CD14-positive monocyte (primary cell): Measurements from ENCODE around the gene ROBO1. TPM values are rescaled to one million over a fixed set of nuclear protein-coding genes. Genes with fewer than 3 reads are reported as not detected.

Experiments used
- DNase-seq, 3 donors: peaks; one replicate each; pipeline ENCODE4 v3.0.0-alpha.2; 2011 to 2022
- H2AFZ ChIP-seq: 2 replicates; pipeline ENCODE4 v1.6.0; 2012; ENCODE audit warnings: mild to moderate bottlenecking, low read depth, low read length, inconsistent platforms; ENCODE audit not compliant: insufficient read depth, poor library complexity, severe bottlenecking
- H3K27ac ChIP-seq, 2 donors: 1 replicate in 1 of 2; 2 replicates in 1 of 2; pipeline ENCODE4 v1.5.1; 2012 to 2013; ENCODE audit warnings: low read length in 2 of 2, control low read depth in 1 of 2, inconsistent platforms in 1 of 2, low read depth in 1 of 2, mild to moderate bottlenecking in 1 of 2
- H3K27me3 ChIP-seq, 2 donors: one replicate each; pipeline versions ENCODE4 v1.6.0 to v1.6.1; 2011 to 2013; ENCODE audit warnings: low read length in 2 of 2; ENCODE audit not compliant: control insufficient read depth in 2 of 2, insufficient read depth in 2 of 2
- H3K36me3 ChIP-seq, 2 donors: replicated peaks in 1 of 2; 1 replicate in 1 of 2; 2 replicates in 1 of 2; pipeline versions ENCODE4 v1.5.1 to v1.6.1; 2012 to 2013; ENCODE audit warnings: low read length in 2 of 2, control low read depth in 1 of 2, inconsistent platforms in 1 of 2, mild to moderate bottlenecking in 1 of 2; ENCODE audit not compliant: insufficient read depth in 2 of 2, control insufficient read depth in 1 of 2
- H3K4me1 ChIP-seq, 2 donors: 1 replicate in 1 of 2; 2 replicates in 1 of 2; pipeline versions ENCODE4 v1.5.1 to v1.6.1; 2012 to 2013; ENCODE audit warnings: low read length in 2 of 2, control low read depth in 1 of 2, inconsistent platforms in 1 of 2, mild to moderate bottlenecking in 1 of 2, moderate library complexity in 1 of 2; ENCODE audit not compliant: insufficient read depth in 2 of 2, control insufficient read depth in 1 of 2
- H3K4me2 ChIP-seq: replicated peaks from 2 replicates; pipeline ENCODE3; 2012; ENCODE audit warnings: low read length, moderate library complexity, mild to moderate bottlenecking; ENCODE audit not compliant: poor library complexity, severe bottlenecking; ENCODE audit errors: extremely low read depth
- H3K4me3 ChIP-seq, 3 experiments: fragments of 200-600 bp in 1 of 3; sonication (generic) in 1 of 3; replicated peaks in 1 of 3; 1 replicate in 2 of 3; 2 replicates in 1 of 3; pipeline ENCODE4 v1.5.1; 2011 to 2013; ENCODE audit warnings: low read length in 3 of 3, mild to moderate bottlenecking in 3 of 3, control low read depth in 2 of 3, low read depth in 2 of 3, inconsistent platforms in 1 of 3, moderate library complexity in 1 of 3
- H3K79me2 ChIP-seq: 2 replicates; pipeline ENCODE4 v1.6.0; 2012; ENCODE audit warnings: mild to moderate bottlenecking, control low read depth, inconsistent platforms, low read length, moderate library complexity; ENCODE audit not compliant: insufficient read depth
- H3K9ac ChIP-seq: 2 replicates; pipeline ENCODE4 v1.6.0; 2017; ENCODE audit warnings: low read length, mild to moderate bottlenecking; ENCODE audit not compliant: insufficient read depth, poor library complexity, severe bottlenecking
- H3K9me3 ChIP-seq, 2 donors: replicated peaks in 1 of 2; 1 replicate in 1 of 2; 2 replicates in 1 of 2; pipeline versions ENCODE4 v1.5.1 to v1.6.1; 2012 to 2013; ENCODE audit warnings: low read length in 2 of 2, control low read depth in 1 of 2; ENCODE audit not compliant: control insufficient read depth in 1 of 2, insufficient read depth in 1 of 2
- H4K20me1 ChIP-seq: 2 replicates; pipeline ENCODE4 v1.6.0; 2012; ENCODE audit warnings: mild to moderate bottlenecking, low read length, control low read depth, moderate library complexity; ENCODE audit not compliant: insufficient read depth
- H3K27ac Mint-ChIP-seq, 7 donors: one replicate each; pipeline ENCODE4 v1.8.0; 2020; ENCODE audit warnings: mild to moderate bottlenecking in 7 of 7, mixed read lengths in 7 of 7, moderate library complexity in 6 of 7, inconsistent platforms in 2 of 7
- H3K27me3 Mint-ChIP-seq, 3 donors: one replicate each; pipeline ENCODE4 v1.8.0; 2021 to 2022; ENCODE audit warnings: low read depth in 3 of 3, mild to moderate bottlenecking in 3 of 3, mixed read lengths in 3 of 3, moderate library complexity in 3 of 3, inconsistent platforms in 1 of 3
- H3K36me3 Mint-ChIP-seq, 2 donors: one replicate each; pipeline ENCODE4 v1.8.0; 2020; ENCODE audit warnings: mixed read lengths in 2 of 2, inconsistent platforms in 1 of 2, mild to moderate bottlenecking in 1 of 2
- H3K4me1 Mint-ChIP-seq: one replicate; pipeline ENCODE4 v1.8.0; 2020; ENCODE audit warnings: mild to moderate bottlenecking, mixed read lengths
- H3K4me3 Mint-ChIP-seq, 2 donors: one replicate each; pipeline ENCODE4 v1.8.0; 2020; ENCODE audit warnings: mild to moderate bottlenecking in 2 of 2, mixed read lengths in 2 of 2, moderate library complexity in 1 of 2
- H3K9me3 Mint-ChIP-seq, 7 donors: one replicate each; pipeline ENCODE4 v1.8.0; 2020 to 2022; ENCODE audit warnings: mixed read lengths in 7 of 7, mild to moderate bottlenecking in 6 of 7, moderate library complexity in 6 of 7, inconsistent platforms in 2 of 7
- CTCF ChIP-seq: fragments of 200-600 bp; IDR thresholded peaks from one replicate; pipeline ENCODE4 v1.8.0; 2022; ENCODE audit warnings: antibody characterized with exemption, mild to moderate bottlenecking
- WGBS: methylation state at CpG from one replicate; pipeline ENCODE4 v1.1.5; 2013; ENCODE audit warnings: missing lambda C conversion rate; ENCODE audit not compliant: insufficient coverage; 5-methylcytosine and 5-hydroxymethylcytosine counted together
- intact Hi-C, 2 donors: fragments of 100-400 bp; cut with micrococcal nuclease; formaldehyde crosslinking; loops; one replicate each; pipeline versions ENCODE4 v1.15.0 to v1.15.1; 2023
- polyA plus RNA-seq, 3 donors: library from polyadenylated mRNA; depleted of rRNA in 1 of 3; unstranded in 2 of 3; stranded (reverse) in 1 of 3; fragments of 300-500 nt in 2 of 3; fragments of >200 nt in 1 of 3; fragmentation: Illumina TruSeq in 2 of 3; gene quantifications; 1 replicate in 2 of 3; 2 replicates in 1 of 3; pipeline ENCODE4 v1.2.3, GENCODE V29; 2012 to 2021

ROBO1 gene
- polyA plus RNA-seq, 3 donors: 0.09 to 0.10 TPM; not detected in 1

GRCh38 chr3:78979028-78979427 is 788.8 kb downstream of the ROBO1 start:
- H2AFZ ChIP-seq: no peak overlapping the region
- no peak overlapping the region for H3K4me2 ChIP-seq
- no peak overlapping the region for H3K4me3 ChIP-seq
- no peaks in the 10 kb centered on the region for H3K27me3 ChIP-seq
- no peaks in the 10 kb centered on the region for H3K79me2 ChIP-seq
- H3K4me1 ChIP-seq: no peaks in the 10 kb centered on the region
- no peak overlapping the region for H3K4me3 Mint-ChIP-seq
- H3K27me3 Mint-ChIP-seq: peaks cover 0 to 1% (median 0%) of the 10 kb centered on the region in 3 donors
- DNase-seq: no peak
- H3K27ac ChIP-seq: no peak overlapping the region
- no peaks in the 10 kb centered on the region for H4K20me1 ChIP-seq
- no peaks in the 10 kb centered on the region for H3K36me3 Mint-ChIP-seq
- no peak overlapping the region for H3K27ac Mint-ChIP-seq
- no peak for TF ChIP-seq CTCF
- H3K9ac ChIP-seq: no peak overlapping the region
- H3K9me3 ChIP-seq: no peaks in the 10 kb centered on the region
- H3K9me3 Mint-ChIP-seq: peaks cover 0 to 3% (median 0%) of the 10 kb centered on the region in 7 donors
- no peaks in the 10 kb centered on the region for H3K36me3 ChIP-seq
- intact Hi-C loops: no loop called here
- no peaks in the 10 kb centered on the region for H3K4me1 Mint-ChIP-seq
- 80% methylated on average over 1 of the region's 4 CpGs for WGBS

GRCh38 chr3:78978037-78978436 is 789.8 kb downstream of the ROBO1 start:
- no peaks in the 10 kb centered on the region for H4K20me1 ChIP-seq
- Mint-ChIP-seq H3K4me1 (no peaks in the 10 kb centered on the region), H3K36me3 (no peaks in the 10 kb centered on the region), H3K27me3 (peaks cover 0 to 1% (median 0%) of the 10 kb centered on the region in 3 donors), H3K27ac (no peak overlapping the region), H3K4me3 (no peak overlapping the region), H3K9me3 (no peaks in the 10 kb centered on the region)
- intact Hi-C loops: no loop called here
- TF ChIP-seq CTCF: no peak
- DNase-seq: no peak
- no peak overlapping the region for H3K4me2 ChIP-seq
- H3K4me3 ChIP-seq: no peak overlapping the region
- H3K27me3 ChIP-seq: no peaks in the 10 kb centered on the region
- H3K9me3 ChIP-seq: no peaks in the 10 kb centered on the region
- no peaks in the 10 kb centered on the region for H3K36me3 ChIP-seq
- no peaks in the 10 kb centered on the region for H3K79me2 ChIP-seq
- H2AFZ ChIP-seq: no peak overlapping the region
- no peaks in the 10 kb centered on the region for H3K4me1 ChIP-seq
- no peak overlapping the region for H3K9ac ChIP-seq
- no peak overlapping the region for H3K27ac ChIP-seq
